ENCODE results near the gene CDH23. TPM values are rescaled to one million over a fixed set of nuclear protein-coding genes. Genes with fewer than 3 reads are reported as not detected.
A peak's percentile ranks its signal among the peaks of the same experiment; 100 is the strongest.

CDH23 gene
- total RNA-seq, 4 donors from 2014 or later, result 0.72 to 4.1 (median 2.2) TPM

DNA sequence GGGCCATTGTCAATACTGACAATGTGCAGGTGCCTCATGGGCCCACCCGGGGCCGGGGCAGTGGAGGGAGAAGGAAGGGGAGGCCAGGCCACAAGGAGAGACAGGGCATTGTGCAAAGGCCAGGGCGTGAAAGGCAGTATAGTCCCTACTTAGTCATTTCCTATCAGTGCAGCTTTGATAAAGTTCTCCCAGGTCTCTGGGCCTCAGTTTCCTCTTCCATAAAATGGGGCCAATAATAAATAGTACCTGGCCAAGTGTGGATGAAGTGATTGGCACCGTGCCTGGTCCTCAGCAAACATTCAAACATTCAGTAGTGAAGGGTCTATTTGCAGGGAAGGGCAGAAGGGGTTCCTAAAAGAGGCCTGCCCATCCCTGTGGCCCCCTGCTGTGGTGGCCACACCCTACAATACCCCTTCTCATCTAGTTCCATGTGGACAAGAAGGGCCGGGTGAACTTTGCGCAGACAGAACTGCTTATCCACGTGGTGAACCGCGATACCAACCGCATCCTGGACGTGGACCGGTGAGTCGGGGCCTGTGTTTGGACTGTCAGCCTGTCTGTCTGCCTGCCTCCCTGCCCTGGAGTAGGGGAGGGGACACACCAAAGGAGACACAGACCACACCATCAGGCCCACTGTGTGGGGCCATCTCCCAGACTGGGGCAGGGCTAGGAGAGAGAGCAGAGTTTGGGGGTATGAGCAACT is 413.5 kb downstream of the CDH23 start:
- Histone ChIP-seq H3K4me1 (peaks cover 6% of the 10 kb centered on the region), H3K27me3 (no peaks in the 10 kb centered on the region), H3K36me3 (peaks cover 5% of the 10 kb centered on the region), H3K9me3 (no peaks in the 10 kb centered on the region), H3K4me3 (no peak overlapping the region), H3K27ac (no peak overlapping the region)
- no peak for DNase-seq (ENCODE audit: low spot score in 2 of 2)
- no peak for TF ChIP-seq EP300 (IDR thresholded peaks at IDR 0.05)
- no peak for TF ChIP-seq POLR2A (IDR thresholded peaks at IDR 0.05)
- TF ChIP-seq POLR2AphosphoS5 (IDR thresholded peaks at IDR 0.05), result no peak
- TF ChIP-seq, protein P1, sequence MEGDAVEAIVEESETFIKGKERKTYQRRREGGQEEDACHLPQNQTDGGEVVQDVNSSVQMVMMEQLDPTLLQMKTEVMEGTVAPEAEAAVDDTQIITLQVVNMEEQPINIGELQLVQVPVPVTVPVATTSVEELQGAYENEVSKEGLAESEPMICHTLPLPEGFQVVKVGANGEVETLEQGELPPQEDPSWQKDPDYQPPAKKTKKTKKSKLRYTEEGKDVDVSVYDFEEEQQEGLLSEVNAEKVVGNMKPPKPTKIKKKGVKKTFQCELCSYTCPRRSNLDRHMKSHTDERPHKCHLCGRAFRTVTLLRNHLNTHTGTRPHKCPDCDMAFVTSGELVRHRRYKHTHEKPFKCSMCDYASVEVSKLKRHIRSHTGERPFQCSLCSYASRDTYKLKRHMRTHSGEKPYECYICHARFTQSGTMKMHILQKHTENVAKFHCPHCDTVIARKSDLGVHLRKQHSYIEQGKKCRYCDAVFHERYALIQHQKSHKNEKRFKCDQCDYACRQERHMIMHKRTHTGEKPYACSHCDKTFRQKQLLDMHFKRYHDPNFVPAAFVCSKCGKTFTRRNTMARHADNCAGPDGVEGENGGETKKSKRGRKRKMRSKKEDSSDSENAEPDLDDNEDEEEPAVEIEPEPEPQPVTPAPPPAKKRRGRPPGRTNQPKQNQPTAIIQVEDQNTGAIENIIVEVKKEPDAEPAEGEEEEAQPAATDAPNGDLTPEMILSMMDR (IDR thresholded peaks at IDR 0.05), result no peak
- 94% methylated on average over 12 of the region's 13 CpGs for WGBS

DNA sequence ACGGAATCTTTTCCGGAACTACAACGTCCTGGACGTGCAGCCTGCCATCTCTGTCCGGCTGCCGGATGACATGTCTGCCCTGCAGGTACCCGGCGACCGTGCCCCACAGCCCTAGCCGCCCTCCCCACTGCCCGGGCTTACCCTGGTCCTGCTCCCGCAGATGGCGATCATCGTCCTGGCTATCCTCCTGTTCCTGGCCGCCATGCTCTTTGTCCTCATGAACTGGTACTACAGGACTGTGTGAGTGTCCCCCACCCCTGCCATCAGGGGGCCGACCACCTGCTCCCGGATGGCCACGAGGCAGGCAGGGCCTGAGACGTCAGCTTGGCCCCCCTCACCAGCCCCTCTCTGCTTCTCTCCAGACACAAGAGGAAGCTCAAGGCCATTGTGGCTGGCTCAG is 414.6 kb downstream of the CDH23 start:
- TF ChIP-seq, protein P1 (IDR thresholded peaks at IDR 0.05), result no peak
- TF ChIP-seq POLR2AphosphoS5 (IDR thresholded peaks at IDR 0.05) (no peak), POLR2A (IDR thresholded peaks at IDR 0.05) (no peak), EP300 (IDR thresholded peaks at IDR 0.05) (no peak)
- H3K4me1 ChIP-seq, result no peaks in the 10 kb centered on the region
- WGBS, result 81% methylated on average over 15 of the region's 19 CpGs
- H3K27ac ChIP-seq, result no peak overlapping the region
- H3K36me3 ChIP-seq, result peaks cover 17% of the 10 kb centered on the region
- H3K4me3 ChIP-seq, result no peak overlapping the region
- H3K27me3 ChIP-seq, result no peaks in the 10 kb centered on the region
- no peaks in the 10 kb centered on the region for H3K9me3 ChIP-seq
- DNase-seq (ENCODE audit: low spot score in 2 of 2), result no peak

DNA sequence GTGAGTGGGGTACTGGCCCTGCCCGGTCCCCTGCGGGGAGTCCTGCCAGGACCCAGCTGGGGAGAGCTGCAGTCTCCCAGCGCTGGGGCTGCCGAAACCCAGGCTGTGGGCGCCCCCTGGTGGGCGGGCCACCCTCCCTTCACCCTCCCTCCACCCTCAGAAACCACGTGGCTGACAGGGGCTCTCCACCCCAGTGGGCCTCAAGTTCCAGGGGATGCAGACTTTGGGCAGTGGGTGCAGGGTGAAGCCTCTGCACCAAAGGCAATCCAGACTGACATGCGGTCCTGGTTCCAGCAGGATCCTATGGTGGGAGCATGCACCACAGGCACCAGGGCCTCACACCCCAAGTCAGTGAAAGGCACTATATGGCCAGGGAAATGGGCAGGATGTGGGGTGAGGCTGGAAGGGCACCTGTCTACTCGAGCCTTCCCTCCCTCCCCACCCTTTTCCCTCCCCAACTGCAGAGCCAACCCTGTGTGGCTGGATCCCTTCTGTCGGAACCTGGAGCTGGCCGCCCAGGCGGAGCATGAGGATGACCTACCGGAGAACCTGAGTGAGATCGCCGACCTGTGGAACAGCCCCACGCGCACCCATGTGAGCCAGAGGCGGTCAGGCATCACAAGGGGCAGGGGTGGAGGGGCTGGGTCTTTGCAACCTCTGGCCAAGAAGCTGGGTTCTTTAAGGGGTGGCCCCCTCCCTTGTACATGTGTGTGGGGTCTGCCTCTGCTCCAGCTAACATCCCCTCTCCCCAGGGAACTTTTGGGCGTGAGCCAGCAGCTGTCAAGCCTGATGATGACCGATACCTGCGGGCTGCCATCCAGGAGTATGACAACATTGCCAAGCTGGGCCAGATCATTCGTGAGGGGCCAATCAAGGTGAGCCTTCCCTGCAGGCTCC is 415.5 kb downstream of the CDH23 start:
- Histone ChIP-seq H3K4me1 (no peaks in the 10 kb centered on the region), H3K9me3 (no peaks in the 10 kb centered on the region), H3K4me3 (no peak overlapping the region), H3K36me3 (peaks cover 26% of the 10 kb centered on the region), H3K27me3 (no peaks in the 10 kb centered on the region), H3K27ac (no peak overlapping the region)
- DNase-seq (ENCODE audit: low spot score in 2 of 2), result no peak
- no peak for TF ChIP-seq EP300 (IDR thresholded peaks at IDR 0.05)
- TF ChIP-seq, protein P1 (IDR thresholded peaks at IDR 0.05), result peak; percentile 57 to 81
- WGBS, result no CpG with 5 or more reads among the region's 22 CpGs

DNA sequence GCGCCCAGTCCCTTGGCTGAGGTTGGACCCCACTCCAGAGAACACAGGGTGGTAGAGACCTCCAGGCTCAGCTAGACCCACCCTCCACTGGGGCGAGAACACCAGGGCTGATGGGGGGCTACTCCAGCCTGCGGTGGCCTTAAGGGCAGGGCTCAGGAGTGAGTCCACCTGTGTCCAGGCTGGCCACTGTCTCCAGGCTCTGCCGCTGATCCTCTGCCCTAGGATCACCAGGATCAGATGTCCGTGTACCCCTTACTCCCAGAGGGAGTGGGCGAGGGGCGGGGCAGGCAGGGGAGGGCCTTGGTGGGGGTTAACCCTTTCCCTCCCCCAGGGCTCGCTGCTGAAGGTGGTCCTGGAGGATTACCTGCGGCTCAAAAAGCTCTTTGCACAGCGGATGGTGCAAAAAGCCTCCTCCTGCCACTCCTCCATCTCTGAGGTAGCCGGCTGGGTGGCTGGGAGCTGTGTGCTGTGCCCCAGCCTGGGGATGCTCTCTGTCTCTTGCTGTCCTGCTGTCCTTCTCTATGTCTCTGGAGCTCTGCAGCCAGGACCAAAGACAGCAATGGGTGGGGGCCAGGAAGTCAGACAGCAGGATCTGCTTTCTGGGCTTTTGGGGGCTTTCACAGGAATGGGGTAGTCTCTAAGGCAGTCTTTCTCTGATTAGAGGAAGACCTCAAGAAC is 416.3 kb downstream of the CDH23 start:
- H3K27ac ChIP-seq, result no peak overlapping the region
- 79% methylated on average over 3 of the region's 11 CpGs for WGBS

More for the DNA sequence above, 416.3 kb downstream of the CDH23 start:
- peaks cover 34% of the 10 kb centered on the region for H3K36me3 ChIP-seq
- no peaks in the 10 kb centered on the region for H3K9me3 ChIP-seq
- TF ChIP-seq, protein P1 (IDR thresholded peaks at IDR 0.05), result no peak
- TF ChIP-seq POLR2AphosphoS5 (IDR thresholded peaks at IDR 0.05) (no peak), POLR2A (IDR thresholded peaks at IDR 0.05) (no peak), EP300 (IDR thresholded peaks at IDR 0.05) (no peak)
- peaks cover 2% of the 10 kb centered on the region for H3K4me1 ChIP-seq
- H3K4me3 ChIP-seq, result no peak overlapping the region
- no peaks in the 10 kb centered on the region for H3K27me3 ChIP-seq
- no peak for DNase-seq (ENCODE audit: low spot score in 2 of 2)

All from suprapubic skin (tissue), 4 donors.